ENCODE results near the gene SLC29A4.
"Not testable (repeated sequence)": the region's sequence is repeated elsewhere in the genome, so short reads cannot be mapped to it uniquely, and the experiment has no call there.

GRCh38 chr7:5263066-5263465 is 19.7 kb upstream of the SLC29A4 start:
- TF ChIP-seq CTCF (tag by site-specific recombination; IDR thresholded peaks at IDR 0.05); ZNF449 (tag by site-specific recombination; IDR thresholded peaks at IDR 0.05); ZNF830 (tag by site-specific recombination; IDR thresholded peaks at IDR 0.05; ENCODE audit: low read depth); BCL11B (tag by site-specific recombination; IDR thresholded peaks at IDR 0.05; ENCODE audit: low read depth); ZNF10 (tag by site-specific recombination; IDR thresholded peaks at IDR 0.05); ZNF292 (tag by site-specific recombination; IDR thresholded peaks at IDR 0.05; ENCODE audit: borderline replicate concordance, low read depth); ZNF610 (tag by site-specific recombination; IDR thresholded peaks at IDR 0.05; ENCODE audit: borderline replicate concordance); SALL2 (tag by site-specific recombination; IDR thresholded peaks at IDR 0.05; ENCODE audit: borderline replicate concordance): not testable (repeated sequence)
